Brain pericyte (primary cell): ENCODE measurements around the gene KAZALD1.

Experiments used
- DNase-seq: peaks from one replicate; pipeline ENCODE4 v3.0.0-alpha.2; 2012; ENCODE audit warnings: low read depth, low spot score

The KAZALD1 gene, protein sequence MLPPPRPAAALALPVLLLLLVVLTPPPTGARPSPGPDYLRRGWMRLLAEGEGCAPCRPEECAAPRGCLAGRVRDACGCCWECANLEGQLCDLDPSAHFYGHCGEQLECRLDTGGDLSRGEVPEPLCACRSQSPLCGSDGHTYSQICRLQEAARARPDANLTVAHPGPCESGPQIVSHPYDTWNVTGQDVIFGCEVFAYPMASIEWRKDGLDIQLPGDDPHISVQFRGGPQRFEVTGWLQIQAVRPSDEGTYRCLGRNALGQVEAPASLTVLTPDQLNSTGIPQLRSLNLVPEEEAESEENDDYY

GRCh38 chr10:101061624-101062231, at the start of gene KAZALD1:
Gene KAZALD1 (plus strand): TSS chr10:101061989. CDS start chr10:101062593, 604 bp downstream.
- no peak for DNase-seq

DNA sequence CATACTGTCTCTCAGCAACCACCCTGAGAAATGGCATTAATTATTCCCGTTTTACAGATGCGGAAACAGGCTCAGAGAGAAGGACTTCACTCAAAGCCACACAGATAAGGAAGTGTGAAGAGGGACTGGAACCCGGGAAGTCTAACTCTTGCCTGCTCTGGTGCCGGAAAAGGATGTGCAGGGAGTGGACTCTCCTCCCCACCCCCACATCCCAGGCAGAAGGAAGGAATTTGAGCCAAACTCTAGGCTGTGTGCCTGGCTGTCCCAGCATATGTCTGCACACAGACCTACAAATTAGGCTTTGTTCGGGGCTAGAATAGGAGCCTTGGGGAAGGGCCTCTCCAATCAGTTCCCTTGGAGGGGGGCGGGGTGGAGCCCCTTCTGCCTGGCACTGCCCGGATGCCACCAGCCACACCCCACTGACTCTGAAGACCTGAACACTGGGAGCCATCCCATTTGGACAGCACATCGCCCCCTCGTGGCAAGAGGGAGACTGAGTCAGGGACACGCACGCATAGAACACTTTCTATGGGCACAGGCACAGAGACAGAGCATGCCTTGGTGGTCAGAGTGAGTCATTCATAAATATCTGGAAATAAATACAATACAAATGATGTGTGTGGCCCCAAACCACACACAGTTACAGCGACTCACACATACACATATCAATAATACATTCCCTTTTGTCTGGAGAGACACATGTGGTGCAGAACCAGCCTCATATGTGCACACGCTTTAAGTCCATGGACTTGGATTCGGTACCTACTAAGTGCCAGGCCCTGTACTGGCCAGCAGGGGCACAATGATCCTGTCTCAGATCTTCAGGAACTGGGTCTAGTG, 49.0 kb upstream of the KAZALD1 start:
- no peak for DNase-seq

GRCh38 chr10:101013365-101013825, 48.4 kb upstream of the KAZALD1 start:
- no peak for DNase-seq

GRCh38 chr10:101014230-101014884, 47.4 kb upstream of the KAZALD1 start:
- DNase-seq, result no peak

DNA sequence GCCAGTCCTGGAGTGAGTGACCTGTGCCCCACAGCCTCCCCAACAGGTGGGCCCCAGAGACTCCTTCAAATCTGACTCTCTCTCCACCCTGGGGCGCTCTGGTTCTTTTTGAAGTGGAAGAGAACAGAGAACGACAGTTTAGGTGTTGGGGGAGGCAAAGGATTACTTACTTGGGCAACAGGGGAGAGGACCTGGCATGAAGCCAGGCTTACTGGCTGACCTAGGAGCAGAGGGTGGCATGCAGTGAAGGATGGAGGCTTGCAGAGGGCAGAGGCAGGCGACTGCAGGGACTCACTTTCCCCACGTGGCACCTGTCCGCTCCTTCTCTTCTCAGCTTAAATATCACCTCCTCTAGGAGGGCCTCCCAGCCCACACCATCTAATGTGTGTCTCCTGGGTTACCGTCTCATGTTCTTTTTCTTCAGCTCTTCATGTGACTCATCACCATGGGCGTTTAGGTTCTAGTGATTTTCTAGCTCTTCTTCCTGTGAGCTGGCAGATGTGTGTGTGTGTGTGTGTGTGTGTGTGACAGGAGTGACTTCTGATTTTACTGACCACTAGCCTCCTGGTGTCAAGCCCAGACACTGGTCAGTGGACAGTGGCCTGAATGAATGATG, 46.7 kb upstream of the KAZALD1 start:
- no peak for DNase-seq

DNA sequence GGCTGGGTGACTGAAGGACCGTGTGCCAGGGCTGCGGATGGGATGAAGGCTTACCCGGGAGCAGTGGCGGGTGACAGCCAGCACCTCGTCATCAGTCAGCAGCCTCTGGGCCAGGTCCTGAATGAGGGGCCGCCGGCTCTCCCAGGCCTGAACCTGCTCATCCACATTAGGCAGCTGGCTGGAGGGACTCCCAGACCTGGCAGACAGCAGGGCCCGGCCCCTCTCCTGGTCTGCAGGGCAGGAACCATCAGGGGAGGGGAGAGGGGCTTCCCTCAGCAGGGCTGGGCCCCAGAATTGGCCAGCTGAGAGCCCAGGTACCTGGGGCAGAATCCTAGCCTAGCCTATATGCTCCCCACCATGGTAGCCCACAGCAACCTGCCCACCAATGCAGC, 46.2 kb upstream of the KAZALD1 start:
- DNase-seq, result no peak

- DNase-seq, result no peak
Observed at GRCh38 chr10:101016814-101017213, 45.0 kb upstream of the KAZALD1 start.

DNA sequence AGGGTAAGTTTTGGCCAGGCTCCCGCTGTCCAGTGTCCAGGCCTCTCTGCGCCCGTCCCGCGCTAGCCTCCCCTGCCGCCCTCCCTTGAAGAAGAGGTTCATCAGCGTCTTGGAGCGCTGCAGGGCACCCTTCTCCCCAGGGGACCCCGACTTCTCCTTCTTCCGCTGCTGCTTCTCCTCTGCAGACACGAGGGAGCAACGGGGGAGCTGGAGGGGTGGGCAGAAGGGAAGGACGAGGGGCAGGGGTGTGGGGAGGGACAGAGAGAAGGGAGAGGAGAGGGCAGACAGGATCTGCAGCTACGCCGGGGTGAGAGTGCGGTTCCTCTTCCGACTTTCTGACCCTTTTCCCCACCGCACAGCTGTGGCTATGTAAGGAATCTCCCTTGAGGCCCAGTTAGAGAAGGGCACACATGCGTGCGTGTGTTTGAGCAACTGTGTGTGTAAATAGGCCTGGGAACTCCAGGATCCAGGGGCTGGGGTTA, 43.6 kb upstream of the KAZALD1 start:
- no peak for DNase-seq

- peak; percentile 86 for DNase-seq
Observed at GRCh38 chr10:101018600-101019439, 43.0 kb upstream of the KAZALD1 start.

- DNase-seq, result no peak
Observed at GRCh38 chr10:101019440-101019703, 42.4 kb upstream of the KAZALD1 start.

GRCh38 chr10:101020427-101021075, 41.2 kb upstream of the KAZALD1 start:
- DNase-seq, result no peak

GRCh38 chr10:101021239-101021638, 40.5 kb upstream of the KAZALD1 start:
- no peak for DNase-seq

GRCh38 chr10:101021692-101022251, 40.0 kb upstream of the KAZALD1 start:
- no peak for DNase-seq

- no peak for DNase-seq
Observed at GRCh38 chr10:101022967-101023705, 38.7 kb upstream of the KAZALD1 start.

- DNase-seq, result no peak
Observed at GRCh38 chr10:101027106-101027720, 34.6 kb upstream of the KAZALD1 start.

DNA sequence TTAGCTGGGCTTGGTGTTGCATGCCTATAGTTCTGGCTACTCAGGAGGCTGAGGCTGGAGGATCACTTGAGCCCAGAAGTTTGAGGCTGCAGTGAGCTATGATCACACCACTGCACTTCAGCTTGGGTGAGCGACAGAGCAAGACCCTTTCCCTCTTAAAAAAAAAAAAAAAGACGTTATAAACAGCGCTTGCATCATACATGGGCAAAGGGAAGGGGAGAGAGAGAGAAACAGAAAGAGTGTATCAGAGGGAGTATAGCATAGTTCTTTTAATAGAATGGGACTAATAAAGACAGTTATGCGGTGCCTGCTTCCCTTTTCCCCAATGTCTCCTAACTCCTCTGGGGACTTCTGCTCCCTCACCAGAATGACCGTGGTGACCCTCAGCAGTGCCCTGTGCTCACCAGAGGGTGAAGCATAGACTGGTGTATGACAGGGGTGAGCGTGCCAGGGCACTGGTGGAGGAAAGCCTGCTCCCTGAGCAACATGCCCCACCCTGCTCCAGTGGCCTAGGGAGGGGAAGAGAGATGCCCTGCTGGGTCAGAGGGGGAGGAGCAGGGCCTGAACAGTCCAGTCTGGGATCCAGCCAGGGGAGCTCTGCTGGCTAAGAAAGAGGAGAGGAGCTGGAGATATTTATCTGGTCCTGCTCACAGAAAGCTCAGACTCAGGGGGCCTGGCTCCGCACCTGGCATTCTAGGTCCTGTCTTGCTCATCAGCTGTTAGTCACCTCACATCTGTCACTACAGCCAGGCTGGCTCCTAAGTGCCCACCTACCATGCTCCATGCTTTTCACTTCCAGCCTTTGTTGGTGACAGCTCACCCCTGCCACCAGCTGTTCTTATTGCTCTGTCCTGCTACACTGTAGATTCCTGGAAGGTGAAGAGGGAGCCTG, 33.1 kb upstream of the KAZALD1 start:
- no peak for DNase-seq

- DNase-seq, result no peak
Observed at GRCh38 chr10:101029520-101030295, 32.1 kb upstream of the KAZALD1 start.
